K562 (cell line): ENCODE data around the gene PPIL6. TPM values are rescaled to one million over a fixed set of nuclear protein-coding genes. Genes with fewer than 3 reads are reported as not detected.

Experiments
- ATAC-seq: fragments of 200-7000 bp; cut with Tn5 transposase; 3 replicates; pipeline ENCODE4 v1.9.1; 2020; ENCODE audit warnings: moderate library complexity
- BruUV-seq: library from RNA; stranded (reverse); fragments of 400-500 nt; replicated peaks from 2 replicates; lab custom pipeline; 2021; lab: Mats Ljungman, UMichigan
- CTCF ChIA-PET: fragments of 300-600 bp; formaldehyde crosslinking; extraction: SDS; loops from one replicate; lab custom pipeline; 2021; ENCODE audit warnings: low intra/inter-chr PET ratio; lab: Yijun Ruan, JAX
- POLR2A ChIA-PET: fragments of 300-600, 350-650 bp; sonication (Branson Sonifier 250); formaldehyde crosslinking; extraction: SDS; loops from one replicate; lab custom pipeline; 2021; ENCODE audit warnings: antibody characterized with exemption, inconsistent platforms; lab: Yijun Ruan, JAX
- DNase-seq, 4 experiments: peaks; one replicate each; pipeline versions ENCODE4 v3.0.0 to v3.0.0-alpha.2; 2011 to 2018; ENCODE audit warnings: low spot score in 3 of 4, mixed read lengths in 3 of 4; ENCODE audit errors: extremely low read depth in 1 of 4
- FAIRE-seq: peaks from 2 replicates; lab custom pipeline; 2011; peaks lifted over from hg19 to GRCh38; lab: Jason Lieb, UNC
- H2AFZ ChIP-seq: 2 replicates; pipeline ENCODE4 v1.6.0; 2011; ENCODE audit warnings: low read depth, low read length, control low read depth, inconsistent platforms
- H3K27ac ChIP-seq: fragments of 200-600 bp; 3 replicates; pipeline ENCODE4 v1.8.0; 2011; ENCODE audit warnings: low read depth, mild to moderate bottlenecking, control low read depth, inconsistent platforms, low read length, moderate library complexity, mixed read lengths; ENCODE audit errors: extremely low read depth
- H3K27me3 ChIP-seq, 2 experiments: fragments of 300-600 bp in 1 of 2; 2 replicates in 1 of 2; 3 replicates in 1 of 2; pipeline versions ENCODE4 v1.6.0 to v1.8.0; 2011; ENCODE audit warnings: inconsistent platforms in 2 of 2, low read length in 2 of 2, mild to moderate bottlenecking in 1 of 2, mixed read lengths in 1 of 2, moderate library complexity in 1 of 2; ENCODE audit not compliant: control insufficient read depth in 2 of 2, insufficient read depth in 2 of 2
- H3K36me3 ChIP-seq: fragments of 300-600 bp; 3 replicates; pipeline ENCODE4 v1.8.0; 2011; ENCODE audit warnings: mild to moderate bottlenecking, low read length, inconsistent platforms; ENCODE audit not compliant: control insufficient read depth, insufficient read depth
- H3K4me1 ChIP-seq, 2 experiments: fragments of 200-600 bp in 1 of 2; replicated peaks in 1 of 2; 2 replicates in 1 of 2; 3 replicates in 1 of 2; pipeline versions ENCODE4 v1.5.1 to v1.8.0; 2011; ENCODE audit warnings: inconsistent platforms in 2 of 2, low read length in 2 of 2, mild to moderate bottlenecking in 1 of 2, mixed read lengths in 1 of 2, moderate library complexity in 1 of 2; ENCODE audit not compliant: control insufficient read depth in 2 of 2, insufficient read depth in 2 of 2
- H3K4me2 ChIP-seq: 2 replicates; pipeline ENCODE4 v1.6.1; 2011; ENCODE audit warnings: low read length, control low read depth, inconsistent platforms, mixed read lengths; ENCODE audit not compliant: insufficient read depth
- H3K4me3 ChIP-seq: fragments of 200-600 bp; sonication (generic), shearing (Covaris generic); 2 replicates; pipeline ENCODE4 v1.5.1; 2016; ENCODE audit warnings: control low read depth, inconsistent platforms
- H3K79me2 ChIP-seq: fragments of 200-600 bp; 3 replicates; pipeline ENCODE4 v1.8.0; 2011; ENCODE audit warnings: low read length, inconsistent platforms; ENCODE audit not compliant: control insufficient read depth, insufficient read depth
- H3K9ac ChIP-seq, 2 experiments: 2 replicates each; pipeline versions ENCODE4 v1.6.0 to v1.6.1; 2011; ENCODE audit warnings: low read depth in 2 of 2, low read length in 2 of 2, control low read depth in 1 of 2, inconsistent platforms in 1 of 2, mild to moderate bottlenecking in 1 of 2, mixed read lengths in 1 of 2; ENCODE audit not compliant: insufficient read depth in 1 of 2
- H3K9me1 ChIP-seq: one replicate; pipeline ENCODE4 v1.6.0; 2011; ENCODE audit warnings: inconsistent platforms, mild to moderate bottlenecking, low read length, moderate library complexity; ENCODE audit not compliant: control insufficient read depth, insufficient read depth
- H3K9me3 ChIP-seq: replicated peaks from 2 replicates; pipeline ENCODE4 v1.5.1; 2011; ENCODE audit warnings: low read depth, low read length, inconsistent platforms; ENCODE audit not compliant: control insufficient read depth, insufficient read depth
- H4K20me1 ChIP-seq: replicated peaks from 2 replicates; pipeline ENCODE4 v1.6.1; 2011; ENCODE audit warnings: low read length, inconsistent platforms, mixed read lengths; ENCODE audit not compliant: control insufficient read depth, insufficient read depth
- DNMT1 ChIP-seq: fragments of 450-650 bp; IDR thresholded peaks from 2 replicates; pipeline ENCODE4 v1.6.1; 2016; ENCODE audit warnings: antibody characterized with exemption, mild to moderate bottlenecking
- STAG1 ChIP-seq: sonication (generic); formaldehyde crosslinking; IDR thresholded peaks from 2 replicates; pipeline ENCODE4 v1.5.0; 2020; ENCODE audit warnings: missing genetic modification reagents, borderline replicate concordance
- ZNF584 ChIP-seq: fragments of 200-800 bp; sonication (Bioruptor generic); IDR thresholded peaks from 2 replicates; pipeline ENCODE4 v1.6.1; 2016; ENCODE audit warnings: low read depth, mild to moderate bottlenecking, missing genetic modification characterization, missing compliant biosample characterization
- WGBS: fragments of 100-300 bp; shearing (Covaris generic); methylation state at CpG from one replicate; pipeline ENCODE4 v1.1.6; 2016; ENCODE audit warnings: low coverage, mixed read lengths; ENCODE audit not compliant: insufficient coverage; ENCODE audit errors: missing lambda C conversion rate; 5-methylcytosine and 5-hydroxymethylcytosine counted together
- in situ Hi-C: fragments of 300-500 bp; cut with MboI; formaldehyde crosslinking; loops from 4 replicates; pipeline ENCODE4 v1.15.0; 2018; ENCODE audit warnings: inconsistent platforms, mixed read lengths
- intact Hi-C: fragments of 100-400 bp; cut with micrococcal nuclease; formaldehyde crosslinking; loops from 2 replicates; pipeline ENCODE4 v1.14.2; 2022
- polyA plus RNA-seq, 8 experiments: library from polyadenylated mRNA; depleted of rRNA in 4 of 8; stranded (reverse) in 5 of 8; unstranded in 3 of 8; fragments of >200 nt; fragmentation: Nextera tagmentation in 2 of 8; fragmentation: Illumina TruSeq in 1 of 8; extraction: Ambion mirVana in 2 of 8; extraction: Trizol in 1 of 8; gene quantifications; 2 replicates each; pipeline versions ENCODE4 v1.2.1 to v1.2.3, GENCODE V29; 2011 to 2014; ENCODE audit warnings: inconsistent platforms in 1 of 8, missing spikeins in 1 of 8
- total RNA-seq, 7 experiments: library from RNA; depleted of rRNA in 6 of 7; stranded (reverse); fragments of >200 nt in 6 of 7; fragmentation: Illumina TruSeq in 2 of 7; extraction: Trizol in 2 of 7; gene quantifications; 2 replicates each; pipeline versions ENCODE4 v1.2.1 to v1.2.3, GENCODE V29; 2011 to 2021; ENCODE audit warnings: low replicate concordance in 1 of 7
- TF ChIP-seq, protein P1 (sequence below): sonication (generic); formaldehyde crosslinking; IDR thresholded peaks from 2 replicates; pipeline ENCODE4 v1.8.1; 2023; ENCODE audit warnings: mild to moderate bottlenecking, missing genetic modification reagents

PPIL6 gene
- total and polyA plus RNA-seq, 9 of the 15 experiments (the other 6 are each of a cell fraction or from before 2014, with no cell fraction given), result 0.03 to 0.98 (median 0.41) TPM; not detected in 1

- TF ChIP-seq ZNF584 (no peak), DNMT1 (no peak)
Observed at GRCh38 chr6:109443425-109443950, 3.1 kb upstream of the PPIL6 start (continued).

- Histone ChIP-seq H3K4me3 (no peak overlapping the region), H3K27ac (no peak overlapping the region), H3K9ac (peak overlapping the region in 1 of 2 experiments; percentile 92; a peak in 1 of 4 replicates), H3K9me1 (no peaks in the 10 kb centered on the region), H3K36me3 (peaks cover 50% of the 10 kb centered on the region), H3K27me3 (no peaks in the 10 kb centered on the region), H4K20me1 (no peaks in the 10 kb centered on the region), H3K9me3 (no peaks in the 10 kb centered on the region), H3K79me2 (peaks cover 20% of the 10 kb centered on the region), H2AFZ (no peak overlapping the region), H3K4me2 (peak overlapping the region; percentile 93; the same call in 1 of the 2 replicates), H3K4me1 (peaks cover 22 to 45% of the 10 kb centered on the region in 2 experiments; a peak in 4 of 5 replicates)
- intact Hi-C loops, result no loop called here
- 0 out of 2 replicates have a peak, but pooled peaks have one; percentile 14 for TF ChIP-seq STAG1 (CRISPR knock-in tag)
- TF ChIP-seq, protein P1, sequence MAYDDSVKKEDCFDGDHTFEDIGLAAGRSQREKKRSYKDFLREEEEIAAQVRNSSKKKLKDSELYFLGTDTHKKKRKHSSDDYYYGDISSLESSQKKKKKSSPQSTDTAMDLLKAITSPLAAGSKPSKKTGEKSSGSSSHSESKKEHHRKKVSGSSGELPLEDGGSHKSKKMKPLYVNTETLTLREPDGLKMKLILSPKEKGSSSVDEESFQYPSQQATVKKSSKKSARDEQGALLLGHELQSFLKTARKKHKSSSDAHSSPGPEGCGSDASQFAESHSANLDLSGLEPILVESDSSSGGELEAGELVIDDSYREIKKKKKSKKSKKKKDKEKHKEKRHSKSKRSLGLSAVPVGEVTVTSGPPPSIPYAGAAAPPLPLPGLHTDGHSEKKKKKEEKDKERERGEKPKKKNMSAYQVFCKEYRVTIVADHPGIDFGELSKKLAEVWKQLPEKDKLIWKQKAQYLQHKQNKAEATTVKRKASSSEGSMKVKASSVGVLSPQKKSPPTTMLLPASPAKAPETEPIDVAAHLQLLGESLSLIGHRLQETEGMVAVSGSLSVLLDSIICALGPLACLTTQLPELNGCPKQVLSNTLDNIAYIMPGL (CRISPR knock-in tag), result no peak
- WGBS, result 86% methylated on average over 6 of the region's 6 CpGs
- ChIA-PET CTCF (no interaction called here), POLR2A (interaction anchor here (0.7 to 9.8 kb wide), 4 partner anchors 11 to 1081 kb away, joined by 3 to 92 read pairs (median 4); partner anchors contain the start of gene MICAL1)
- no peak for ATAC-seq
- no TSS peak for BruUV-seq
- no peak for FAIRE-seq
- DNase-seq, result no peak
- in situ Hi-C loops, result no loop called here
Observed at GRCh38 chr6:109442393-109442924, 2.0 kb upstream of the PPIL6 start.
